HG03135 (cell line): ENCODE measurements around the gene AGTR1.

Source experiments
- ATAC-seq: cut with Tn5 transposase; IDR thresholded peaks from one replicate; pipeline ENCODE4 v1.9.1; 2021; ENCODE audit warnings: mild to moderate bottlenecking, moderate library complexity; ENCODE audit not compliant: unreplicated experiment

The AGTR1 gene

DNA sequence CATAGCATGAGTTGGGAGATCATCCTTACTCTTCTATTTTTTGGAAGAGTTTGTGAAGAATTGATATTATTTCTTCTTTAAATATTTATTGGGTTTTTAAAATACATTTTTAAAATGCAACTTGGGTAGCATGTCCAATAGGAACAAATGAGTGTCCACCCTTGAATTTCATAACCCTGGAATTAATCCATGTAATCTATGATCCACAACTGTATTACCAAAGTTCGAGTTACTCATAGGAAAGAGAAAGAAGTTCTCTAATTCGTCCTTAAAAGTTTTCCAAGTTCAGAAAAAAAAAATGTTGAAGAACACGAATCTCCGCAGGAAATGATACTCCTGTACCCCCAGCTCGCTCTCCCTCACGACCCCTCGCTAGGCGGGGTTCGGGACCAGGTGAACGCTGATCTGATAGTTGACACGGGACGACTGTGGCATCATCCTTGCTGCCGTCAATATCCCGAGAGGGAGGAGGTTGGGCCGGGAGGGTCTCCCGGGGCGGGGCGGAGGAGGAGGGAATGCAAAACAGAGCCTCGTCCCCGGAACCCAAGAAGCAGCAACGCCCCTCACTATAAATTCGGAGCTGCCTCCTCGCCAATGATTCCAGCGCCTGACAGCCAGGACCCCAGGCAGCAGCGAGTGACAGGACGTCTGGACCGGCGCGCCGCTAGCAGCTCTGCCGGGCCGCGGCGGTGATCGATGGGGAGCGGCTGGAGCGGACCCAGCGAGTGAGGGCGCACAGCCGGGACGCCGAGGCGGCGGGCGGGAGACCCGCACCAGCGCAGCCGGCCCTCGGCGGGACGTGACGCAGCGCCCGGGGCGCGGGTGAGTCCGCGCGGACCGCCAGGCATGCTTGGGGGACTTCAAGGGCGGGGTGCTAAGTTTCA lies at the start of gene AGTR1:
TSS of gene AGTR1 (plus strand) at position 598 of the 884 bp plus-strand sequence. CDS start 43,133 bp downstream, outside the sequence.
- ATAC-seq = no peak

DNA sequence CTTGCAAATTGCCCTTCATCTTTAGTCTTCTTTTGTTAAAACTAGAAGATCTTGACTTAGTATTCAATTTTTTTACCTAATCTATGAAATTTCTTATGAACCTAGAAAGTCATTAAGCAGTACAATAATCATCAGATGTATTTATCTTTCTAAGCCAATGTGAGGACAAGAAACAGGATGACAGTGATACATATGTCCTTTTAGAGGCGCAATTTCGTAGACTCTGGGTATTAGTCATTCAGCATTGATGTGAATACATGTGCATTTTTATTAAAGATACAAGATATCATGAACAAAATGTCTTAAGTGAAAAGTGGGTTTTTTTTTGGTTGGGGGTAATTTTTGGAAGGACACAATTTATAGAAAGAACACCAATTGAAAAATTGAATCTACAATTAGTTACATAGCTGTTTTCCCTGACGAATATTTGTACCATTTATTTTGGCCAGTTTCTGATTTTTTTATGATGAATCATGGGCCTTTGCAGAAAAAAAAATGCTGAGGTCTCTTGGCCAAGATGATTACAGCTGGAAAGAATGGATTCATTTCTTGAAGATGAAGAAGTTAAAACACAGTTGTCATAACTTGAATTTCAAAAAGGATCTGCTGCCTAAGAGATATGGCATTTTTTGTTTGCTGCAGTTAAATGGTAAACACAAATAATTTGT lies 48.9 kb upstream of the AGTR1 start:
- no peak for ATAC-seq

DNA sequence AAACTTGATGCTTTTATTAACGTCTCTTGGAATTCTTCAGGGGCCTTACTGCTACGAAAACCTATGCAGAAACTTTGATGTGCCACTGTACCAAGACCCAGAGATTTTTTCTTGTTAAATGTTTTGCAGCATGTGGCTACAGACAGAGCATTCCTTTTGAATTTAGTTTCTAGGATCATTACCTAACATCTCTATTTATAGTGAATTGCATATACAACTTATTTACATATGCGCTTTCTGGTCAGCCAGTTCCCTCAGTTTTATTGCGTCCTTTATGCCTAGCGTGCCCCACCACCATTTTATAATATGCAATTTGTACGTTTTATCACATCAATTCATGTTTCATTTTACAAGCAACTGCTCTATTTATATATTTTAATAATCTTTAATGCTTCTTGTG lies 46.2 kb upstream of the AGTR1 start:
- no peak for ATAC-seq

DNA sequence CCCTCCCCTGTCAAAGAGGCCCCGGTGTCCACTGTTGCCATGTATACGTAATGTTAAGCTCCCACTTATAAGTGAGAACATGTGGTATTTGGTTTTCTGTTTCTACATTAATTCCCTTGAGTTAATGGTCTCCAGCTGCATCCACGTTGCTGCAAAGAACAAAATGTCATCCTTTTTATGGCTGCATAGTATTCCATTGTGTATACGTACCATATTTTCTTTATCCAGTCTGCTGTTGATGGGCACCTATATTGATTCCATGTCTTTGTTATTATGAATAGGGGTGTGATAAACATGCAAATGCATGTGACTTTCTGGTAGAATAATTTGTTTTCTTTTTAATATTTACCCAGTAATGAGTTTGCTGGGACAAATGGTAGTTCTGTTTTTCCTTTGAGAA lies 43.3 kb upstream of the AGTR1 start:
- ATAC-seq = no peak

DNA sequence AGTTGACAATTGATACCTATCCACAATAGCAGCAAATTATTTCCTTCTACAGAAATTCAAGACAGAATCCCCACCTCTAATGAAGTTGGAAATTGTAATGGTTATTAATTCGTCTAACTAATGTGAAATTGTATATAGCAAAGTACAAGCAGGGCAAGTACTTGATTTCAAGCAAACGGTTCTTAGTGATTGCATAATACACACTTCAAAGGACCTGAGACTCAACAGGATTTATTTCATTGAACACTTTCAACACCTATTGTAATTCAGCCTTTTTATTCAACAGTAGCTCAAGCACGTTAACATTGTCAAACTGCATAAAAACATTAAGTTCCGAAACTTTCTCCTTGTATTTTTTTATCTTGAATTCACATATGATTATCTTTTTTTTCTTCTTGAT lies 40.2 kb upstream of the AGTR1 start:
- no peak for ATAC-seq

DNA sequence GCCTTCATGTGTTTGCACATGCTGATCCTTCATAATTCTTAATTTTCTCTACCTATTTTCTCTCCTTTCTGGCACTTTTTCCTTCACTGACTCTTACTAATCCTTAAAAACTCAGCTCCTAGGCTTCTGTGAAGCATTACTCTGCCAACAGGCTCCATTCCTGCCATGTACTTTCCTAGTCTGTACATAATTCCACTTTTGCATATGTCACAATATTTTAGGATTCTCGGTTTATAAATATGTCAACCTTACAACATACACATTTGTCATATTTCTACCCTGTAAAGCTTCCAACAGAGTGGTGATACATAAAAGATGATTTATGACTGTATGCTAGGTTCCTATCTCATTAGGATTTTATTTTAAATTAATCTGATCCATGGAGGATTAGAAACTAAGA lies 38.2 kb upstream of the AGTR1 start:
- ATAC-seq = no peak

DNA sequence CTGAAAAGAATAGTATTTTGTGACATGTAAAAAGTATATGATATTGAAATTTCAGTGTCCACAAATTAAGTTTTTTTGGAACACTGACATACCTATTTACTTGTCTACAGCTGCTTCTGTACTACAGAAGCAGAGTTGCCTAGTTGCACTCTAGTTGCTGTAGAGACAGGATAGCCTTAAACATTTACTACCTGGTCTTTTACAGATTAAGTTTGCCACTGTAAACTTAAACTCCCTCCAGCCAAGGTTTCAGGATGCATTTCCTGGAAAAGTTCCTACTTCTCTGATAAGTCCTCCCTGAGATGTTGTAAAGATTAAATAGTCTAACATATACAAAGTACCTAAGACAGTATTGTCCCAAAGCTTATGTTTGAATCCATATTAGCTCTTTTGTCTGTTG lies 17.4 kb upstream of the AGTR1 start:
- no peak for ATAC-seq

DNA sequence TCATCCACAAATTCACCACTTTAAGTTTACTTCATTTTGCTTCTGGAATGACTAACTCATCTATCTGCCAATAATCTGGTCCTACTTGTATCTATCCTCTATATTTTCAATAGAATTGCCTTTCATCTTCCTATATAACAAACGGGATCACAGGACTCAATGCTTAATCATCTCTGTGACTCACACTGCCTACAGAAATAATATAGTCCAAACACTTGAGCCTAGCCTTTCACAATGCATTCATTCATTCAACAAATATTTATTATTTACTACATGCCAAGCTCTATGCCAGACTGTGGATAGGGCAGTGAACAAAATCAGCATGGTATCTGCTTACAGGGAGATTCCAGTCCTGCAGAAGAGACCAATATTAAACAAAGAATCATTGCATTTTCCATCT lies 16.6 kb upstream of the AGTR1 start:
- ATAC-seq = no peak

DNA sequence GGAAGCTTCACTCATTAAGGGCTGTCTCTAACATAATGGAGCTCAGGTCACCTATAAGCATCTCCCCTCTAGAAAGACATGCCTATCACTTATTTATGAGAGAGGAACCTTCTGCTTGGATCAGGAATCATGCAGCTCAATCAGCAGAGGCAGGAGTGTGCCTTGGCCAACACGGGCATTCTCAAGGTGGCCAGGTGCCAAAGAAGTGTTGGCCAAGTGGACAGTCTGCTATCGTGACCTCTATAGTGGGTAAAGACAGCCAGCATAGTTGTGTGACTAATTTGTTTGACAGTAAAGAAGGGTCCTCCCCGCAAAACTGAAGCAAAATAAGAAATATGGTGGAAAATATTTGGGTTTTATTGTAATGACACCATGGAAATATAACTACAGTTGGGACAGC lies 14.7 kb upstream of the AGTR1 start:
- ATAC-seq = no peak

DNA sequence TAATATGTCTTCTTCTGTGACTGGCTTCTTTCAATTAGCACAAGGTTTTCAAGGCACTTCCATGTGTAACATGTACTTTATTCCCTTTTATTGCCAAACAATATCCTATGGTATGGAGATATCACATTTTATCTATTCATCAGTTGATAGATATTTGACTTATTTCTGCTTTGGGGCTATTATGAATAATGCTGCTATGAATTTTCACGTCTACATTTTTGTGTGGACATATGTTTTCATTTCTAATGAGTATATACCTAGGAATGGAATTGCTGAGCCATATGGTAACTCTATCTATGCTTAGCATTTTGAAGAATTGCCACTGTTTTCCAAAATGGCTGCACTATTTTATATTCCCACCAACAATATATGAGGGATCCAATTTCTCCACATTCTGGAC lies 3.6 kb upstream of the AGTR1 start:
- no peak for ATAC-seq

DNA sequence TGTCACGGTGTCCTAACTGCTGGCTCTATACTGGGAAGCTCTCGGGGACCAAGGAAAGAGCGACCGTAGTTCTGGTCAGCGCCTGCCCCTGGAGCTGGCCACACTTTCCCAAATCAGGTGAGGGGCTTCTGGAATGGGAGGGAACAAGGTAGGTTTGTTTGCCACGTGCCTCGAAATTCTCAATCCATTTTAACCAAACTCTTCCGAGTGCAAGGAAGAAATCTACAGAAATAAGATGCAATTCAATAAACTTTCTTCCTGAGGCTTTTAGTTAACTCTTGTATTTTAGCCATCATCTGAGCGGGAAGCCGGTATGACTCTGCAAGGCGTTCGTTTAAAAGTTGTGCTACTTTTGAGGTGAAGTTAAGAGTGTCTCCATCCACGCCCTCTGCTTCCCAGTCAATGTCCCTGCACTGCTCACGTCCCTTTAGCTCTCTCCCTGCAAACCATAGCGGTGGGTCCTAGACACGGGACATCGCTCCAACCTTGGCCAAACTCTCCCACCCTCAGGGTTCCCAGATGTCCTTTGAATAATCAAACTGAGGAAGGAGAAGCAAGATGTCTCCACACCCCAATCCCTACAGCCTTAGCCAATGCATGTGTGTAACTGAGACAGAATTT lies 597 bp downstream of the AGTR1 start:
- no peak for ATAC-seq

DNA sequence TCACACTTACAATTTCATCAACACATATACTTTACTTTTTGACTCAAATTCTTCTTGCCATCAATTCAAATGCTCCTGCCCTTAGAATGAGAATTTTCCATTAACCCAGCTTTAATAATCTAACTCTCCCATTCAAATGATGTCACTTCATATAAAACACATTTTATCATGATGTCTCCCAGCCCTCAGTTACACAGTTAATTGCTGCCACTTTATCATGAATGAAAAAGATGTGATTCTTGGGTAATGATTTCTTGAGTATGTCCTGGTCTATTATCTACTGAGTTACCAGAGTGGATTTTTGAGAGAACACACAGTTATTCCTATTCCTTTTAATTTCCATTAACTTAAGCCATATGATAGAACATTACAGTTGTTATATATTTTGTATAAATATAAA lies 7.6 kb downstream of the AGTR1 start:
- ATAC-seq = no peak

DNA sequence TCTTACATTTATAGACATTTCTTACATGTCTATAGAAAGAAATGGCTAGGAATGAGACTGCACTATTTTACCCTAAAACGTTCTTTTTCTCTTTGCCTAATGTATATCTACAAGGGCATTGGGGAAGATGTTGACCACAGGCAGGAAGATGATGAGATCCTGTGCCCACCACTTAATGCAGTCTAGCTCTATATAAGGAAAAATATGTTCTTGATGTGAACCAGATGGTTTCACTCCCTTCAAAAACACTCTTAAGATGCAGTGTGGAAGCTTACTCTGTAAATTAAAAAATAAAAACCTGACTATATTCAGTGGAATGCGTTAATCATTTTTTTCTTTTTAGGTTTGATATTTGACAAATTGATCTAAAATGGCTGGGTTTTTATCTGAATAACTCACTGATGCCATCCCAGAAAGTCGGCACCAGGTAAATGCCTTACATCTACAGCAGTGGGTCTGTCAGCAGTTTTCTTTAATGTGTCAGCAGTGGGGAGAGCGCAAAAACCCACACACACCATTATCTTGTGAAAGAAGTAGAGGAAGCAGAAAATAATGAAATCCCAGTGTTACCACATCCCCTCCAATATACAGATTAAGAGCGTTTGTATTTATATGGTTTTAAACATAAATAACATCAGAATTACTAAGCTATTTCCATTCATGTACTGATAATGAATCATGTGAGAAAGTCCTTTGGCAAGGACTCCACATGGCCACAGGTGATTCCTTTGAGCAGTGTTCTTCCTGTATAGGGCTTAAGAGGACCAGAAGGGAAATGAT lies 10.1 kb downstream of the AGTR1 start:
- no peak for ATAC-seq

DNA sequence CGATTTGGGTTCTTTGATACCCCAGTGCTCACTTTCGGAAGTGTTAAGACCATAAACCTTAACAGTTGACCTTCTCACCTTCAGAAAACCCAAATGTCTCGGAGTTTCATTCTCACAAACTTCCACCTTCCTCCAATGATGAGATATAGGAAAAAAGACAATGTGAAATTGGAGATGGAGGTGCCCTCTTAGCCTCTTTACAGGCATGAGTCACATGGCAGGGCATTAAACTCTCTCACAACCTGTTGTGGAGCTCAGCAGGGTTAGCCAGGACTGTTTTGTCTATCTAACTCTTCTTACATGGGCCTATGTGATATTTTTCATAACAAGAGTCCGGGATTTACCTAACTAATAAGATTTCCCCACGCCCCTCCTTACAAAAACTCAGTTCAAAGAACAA lies 10.7 kb downstream of the AGTR1 start:
- ATAC-seq = no peak

DNA sequence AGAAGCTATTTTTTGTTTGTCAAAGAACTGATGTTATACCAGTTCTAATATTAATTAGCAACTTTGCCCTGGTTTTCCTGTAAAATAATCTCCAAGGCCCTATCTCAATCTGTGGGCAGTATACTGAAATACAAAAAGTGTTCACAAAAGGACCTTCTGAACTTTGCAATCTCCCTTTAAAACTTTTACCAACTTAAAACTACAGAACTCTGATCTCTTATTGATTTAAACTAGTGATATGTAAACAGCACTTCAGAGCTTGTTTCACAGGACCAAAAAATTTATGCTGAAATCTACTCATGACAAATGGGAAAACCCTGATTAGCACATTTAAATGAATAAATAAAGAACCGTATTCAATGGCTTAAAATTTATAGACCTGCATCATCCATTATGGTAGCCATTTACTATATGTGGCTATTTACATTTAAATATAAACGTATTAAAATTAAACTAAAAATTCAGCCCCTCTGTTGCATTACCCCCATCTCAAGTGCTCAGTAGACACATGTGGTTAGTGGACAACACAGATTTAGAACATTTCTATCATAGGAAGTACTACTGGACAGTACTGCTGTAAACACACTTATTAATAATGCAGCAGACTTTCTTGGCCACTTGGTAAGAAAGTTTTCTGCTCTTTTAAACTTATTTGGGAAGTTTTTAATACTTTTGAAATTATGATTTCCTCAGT lies 12.0 kb downstream of the AGTR1 start:
- ATAC-seq = no peak

DNA sequence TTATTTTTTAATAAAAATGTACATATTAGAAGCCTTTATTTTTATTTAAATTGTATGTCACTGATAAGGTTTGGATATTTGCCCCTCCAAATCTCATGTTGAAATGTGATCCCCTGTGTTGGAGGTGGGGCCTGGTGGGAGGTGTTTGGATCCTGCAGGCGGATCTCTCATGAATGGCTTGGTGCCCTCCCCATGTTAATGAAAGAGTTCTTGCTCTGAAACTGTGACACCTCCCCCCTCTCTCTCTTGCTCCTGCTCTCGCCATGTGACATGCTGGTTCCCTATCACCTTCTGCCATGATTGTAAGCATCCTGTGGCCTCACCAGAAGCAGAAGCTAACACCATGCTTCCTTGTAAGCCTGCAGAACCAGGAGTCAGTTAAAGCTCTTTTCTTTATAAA lies 13.0 kb downstream of the AGTR1 start:
- no peak for ATAC-seq

DNA sequence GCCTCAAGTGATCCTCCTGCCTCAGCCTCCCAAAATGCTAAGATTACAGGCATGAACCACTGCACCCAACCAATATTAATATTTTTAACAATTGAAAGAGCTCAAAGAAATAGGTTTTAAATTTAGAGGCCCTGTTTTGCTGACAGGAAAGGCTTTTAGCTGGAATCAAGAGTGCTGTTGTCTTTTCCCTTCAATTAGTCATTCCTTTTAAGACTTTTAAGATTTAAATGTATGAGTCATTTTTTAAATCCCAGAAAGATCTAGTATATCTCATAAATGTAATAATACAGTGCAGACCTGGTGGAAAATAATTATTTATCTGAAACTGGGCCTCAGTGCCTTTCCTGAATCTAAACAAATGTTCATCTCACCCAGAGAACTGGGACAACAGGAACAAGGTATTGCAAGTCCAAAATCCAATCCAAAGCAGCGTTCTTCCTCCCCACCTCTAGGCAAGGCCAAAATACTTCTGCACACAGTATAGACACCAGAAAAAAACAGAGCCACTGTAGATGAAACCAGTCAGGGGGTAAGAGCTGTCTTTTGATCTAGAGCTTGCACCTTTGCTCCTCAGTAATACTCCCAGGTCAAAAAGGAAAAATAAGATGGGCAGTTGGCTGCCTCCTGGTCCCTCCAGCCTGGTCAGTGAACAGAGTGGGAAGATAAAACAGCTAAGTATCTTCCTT lies 14.4 kb downstream of the AGTR1 start:
- no peak for ATAC-seq

DNA sequence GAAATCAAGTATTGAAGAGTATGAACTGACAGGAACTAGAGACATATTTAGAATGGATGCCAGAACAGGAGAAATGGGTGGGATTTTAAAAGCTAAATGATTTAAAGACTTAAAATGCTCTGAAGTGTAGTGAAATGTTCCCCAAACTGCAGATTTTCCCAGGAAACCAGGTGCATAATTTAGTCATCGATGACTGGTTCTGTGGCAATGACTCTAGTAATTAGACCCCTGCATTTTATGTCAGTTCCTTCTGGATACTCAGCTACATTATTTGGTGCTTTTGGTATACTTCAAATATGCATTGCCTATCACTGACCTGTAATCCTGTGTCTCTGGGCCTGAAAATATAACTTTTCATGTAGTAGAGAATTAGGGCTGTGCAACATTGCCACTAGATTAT lies 16.8 kb downstream of the AGTR1 start:
- no peak for ATAC-seq

DNA sequence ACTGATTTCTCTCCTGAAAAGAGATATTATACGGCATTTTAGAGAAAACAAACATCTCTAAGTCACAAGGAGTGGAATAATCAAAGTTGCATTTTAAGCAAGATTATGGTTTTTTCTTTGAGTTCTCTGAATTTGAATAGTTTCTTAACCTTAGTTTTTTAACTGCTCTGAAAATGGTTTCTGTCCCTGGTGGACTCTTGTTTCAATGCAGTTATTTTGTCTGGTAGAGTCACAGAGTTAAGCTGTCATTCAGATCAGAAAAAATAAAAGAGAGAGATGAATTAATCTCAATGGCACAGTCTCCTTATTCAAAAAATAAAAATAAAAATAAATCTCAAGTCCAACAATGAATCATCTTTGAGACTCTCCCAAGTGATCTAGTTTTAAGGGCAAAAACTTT lies 19.0 kb downstream of the AGTR1 start:
- ATAC-seq = no peak
